Right cardiac atrium (tissue), 5 donors: ENCODE measurements around the gene FEZF2. TPM values are rescaled to one million over a fixed set of nuclear protein-coding genes. Genes with fewer than 3 reads are reported as not detected.

Experiments used
- ATAC-seq, 2 donors: fragments of 200-7000 bp; cut with Tn5 transposase; one replicate each; pipeline versions ENCODE4 v1.8.0 to v1.9.1; 2020; ENCODE audit warnings: moderate library complexity in 2 of 2, mild to moderate bottlenecking in 1 of 2
- DNase-seq, 3 donors: peaks; one replicate each; pipeline ENCODE4 v3.0.0-alpha.2; 2020
- H3K27ac ChIP-seq: one replicate; pipeline ENCODE4 v1.5.1; 2013; ENCODE audit warnings: mild to moderate bottlenecking, low read length, control low read depth, moderate library complexity
- H3K27me3 ChIP-seq: one replicate; pipeline ENCODE4 v1.6.1; 2013; ENCODE audit not compliant: control insufficient read depth, insufficient read depth
- H3K4me1 ChIP-seq: one replicate; pipeline ENCODE4 v1.6.1; 2013; ENCODE audit warnings: low read length; ENCODE audit not compliant: control insufficient read depth, insufficient read depth
- H3K4me3 ChIP-seq: one replicate; pipeline ENCODE4 v1.5.1; 2013; ENCODE audit warnings: low read length, control low read depth
- H3K9me3 ChIP-seq: one replicate; pipeline ENCODE4 v1.6.1; 2013; ENCODE audit warnings: low read length; ENCODE audit not compliant: control insufficient read depth
- WGBS: extraction: QIAGEN DNeasy Blood & Tissue Kit; methylation state at CpG from one replicate; pipeline ENCODE4 v1.1.7; 2013; 5-methylcytosine and 5-hydroxymethylcytosine counted together
- intact Hi-C, 4 donors: fragments of 100-400 bp; cut with DNase I; formaldehyde crosslinking; loops; one replicate each; pipeline versions ENCODE4 v1.11.0 to v1.14.0; 2022 to 2023
- polyA plus RNA-seq: library from polyadenylated mRNA; stranded (reverse); fragments of 200-250 nt; gene quantifications from one replicate; pipeline ENCODE4 v1.2.3, GENCODE V29; 2013
- total RNA-seq, 4 donors: library from RNA; stranded (reverse); fragmentation: NEBNext Ultra II Directional; extraction: Animal tissue kit (Norgen Biotek cat#: 25700); gene quantifications; one replicate each; pipeline ENCODE4 v1.2.1, GENCODE V29; 2021
- donor health status: healthy with polysubstance abuse.
- donor health status: DM: no; HTN: yes; CAD: no.
- donor health status: DM: no; HTN: no; CAD: no.
- donor health status: DM: no; HTN: yes; CAD: no; lungs with severe emphysema.
- donor health status: DM: yes; HTN: yes; CAD: no.

The FEZF2 gene
- total and polyA plus RNA-seq, 5 donors: not detected

DNA sequence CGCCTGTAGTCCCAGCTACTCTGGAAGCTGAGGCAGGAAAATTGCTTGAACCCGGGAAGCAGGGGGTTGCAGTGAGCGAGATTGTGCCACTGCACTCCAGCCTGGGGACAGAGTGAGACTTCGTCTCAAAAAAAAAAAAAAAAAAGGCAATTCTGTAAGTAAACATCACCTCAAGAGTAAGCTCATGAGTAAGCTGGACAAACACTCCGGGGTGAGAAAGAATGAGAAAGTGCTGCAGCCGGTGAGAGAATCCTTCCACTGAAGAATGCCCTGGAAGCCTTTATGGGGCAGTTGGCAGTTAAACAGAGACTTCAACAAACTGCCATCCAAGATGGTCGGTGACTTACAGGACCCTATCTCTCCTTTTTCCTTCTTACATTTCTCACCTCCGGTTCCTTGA, 47.5 kb downstream of the FEZF2 start:
- Histone ChIP-seq H3K4me1 (no peaks in the 10 kb centered on the region), H3K9me3 (no peaks in the 10 kb centered on the region), H3K27me3 (no peaks in the 10 kb centered on the region), H3K27ac (no peak overlapping the region), H3K4me3 (no peak overlapping the region)
- 93% methylated on average over 8 of the region's 8 CpGs for WGBS
- no peak for ATAC-seq
- DNase-seq: no peak
- intact Hi-C loops: no loop called here

DNA sequence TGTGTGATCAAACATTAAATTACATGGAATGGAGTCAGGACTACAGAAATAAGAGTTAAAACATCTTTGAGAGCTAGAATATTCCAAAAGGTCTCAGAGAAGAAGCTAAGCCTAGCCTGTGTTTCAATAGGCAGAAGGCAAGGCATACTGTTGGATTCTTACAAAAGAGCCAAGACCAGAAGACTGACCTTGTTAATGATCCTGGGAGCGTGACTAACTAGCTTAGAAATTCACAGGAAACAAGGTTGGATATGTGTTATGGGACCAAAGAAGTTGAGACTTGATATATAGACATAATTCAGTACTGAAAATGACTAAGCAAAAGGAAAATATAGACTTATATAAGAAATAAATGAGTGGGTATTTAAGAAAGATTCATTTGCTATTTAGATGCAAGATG, 50.1 kb downstream of the FEZF2 start:
- Histone ChIP-seq H3K4me1 (peaks cover 2% of the 10 kb centered on the region), H3K9me3 (no peaks in the 10 kb centered on the region), H3K4me3 (no peak overlapping the region), H3K27me3 (no peaks in the 10 kb centered on the region), H3K27ac (no peak overlapping the region)
- intact Hi-C loops: no loop called here
- 93% methylated on average over 1 of the region's 1 CpG for WGBS
- no peak for ATAC-seq
- DNase-seq: no peak
